HG02642 (cell line): ENCODE measurements around the gene TBL1Y.
"Not testable (repeated sequence)": the region's sequence is repeated elsewhere in the genome, so short reads cannot be mapped to it uniquely, and the experiment has no call there.

ENCODE experiments used
- ATAC-seq: cut with Tn5 transposase; IDR thresholded peaks from one replicate; pipeline ENCODE4 v1.9.1; 2021; ENCODE audit warnings: mild to moderate bottlenecking; ENCODE audit not compliant: unreplicated experiment, poor library complexity

Gene TBL1Y

GRCh38 chrY:7052461-7052860 lies 142.0 kb downstream of the TBL1Y start:
- not testable (repeated sequence) for ATAC-seq

GRCh38 chrY:7056886-7057285 lies 146.4 kb downstream of the TBL1Y start:
- ATAC-seq: no peak

DNA sequence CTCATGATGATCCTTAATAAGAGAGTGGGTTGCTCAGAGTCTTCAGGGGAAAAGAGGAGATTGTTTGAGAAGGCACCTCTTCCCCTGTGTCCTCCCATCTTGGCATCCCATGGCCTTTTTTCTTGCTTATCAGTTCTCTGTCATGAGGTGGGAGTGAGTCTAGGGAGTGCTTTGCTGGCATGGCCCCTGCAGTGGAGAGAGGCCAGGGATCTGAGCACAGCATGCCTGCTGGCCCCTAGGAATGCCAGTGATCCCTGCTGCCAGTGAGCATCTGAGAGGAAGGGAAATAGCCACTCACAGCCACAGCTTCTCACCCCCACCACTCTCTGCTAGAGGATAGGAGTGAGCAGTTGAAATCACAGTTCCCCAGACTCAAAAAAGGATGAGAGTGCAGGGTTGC lies 168.2 kb downstream of the TBL1Y start:
- ATAC-seq: no peak

GRCh38 chrY:7080548-7080947 lies 170.1 kb downstream of the TBL1Y start:
- ATAC-seq: not testable (repeated sequence)

DNA sequence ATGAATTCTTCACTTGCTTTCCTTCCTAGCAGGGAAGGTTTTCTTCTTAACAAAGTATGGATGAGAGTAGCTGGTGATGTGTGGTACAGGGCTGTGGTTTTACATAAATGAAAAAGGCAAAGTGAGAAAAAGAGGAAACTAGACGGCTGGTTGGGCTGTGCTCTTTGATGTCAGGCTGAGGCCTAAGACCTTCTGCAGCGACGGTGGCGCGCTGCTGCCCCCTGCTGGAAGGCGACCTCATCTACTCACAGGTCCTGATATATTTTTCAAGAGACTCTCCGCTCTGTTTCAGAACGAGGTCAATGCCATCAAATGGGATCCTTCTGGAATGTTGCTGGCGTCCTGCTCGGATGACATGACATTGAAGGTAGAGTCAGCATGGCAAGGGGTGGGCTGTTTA lies 175.1 kb downstream of the TBL1Y start:
- ATAC-seq: peak; percentile 86

DNA sequence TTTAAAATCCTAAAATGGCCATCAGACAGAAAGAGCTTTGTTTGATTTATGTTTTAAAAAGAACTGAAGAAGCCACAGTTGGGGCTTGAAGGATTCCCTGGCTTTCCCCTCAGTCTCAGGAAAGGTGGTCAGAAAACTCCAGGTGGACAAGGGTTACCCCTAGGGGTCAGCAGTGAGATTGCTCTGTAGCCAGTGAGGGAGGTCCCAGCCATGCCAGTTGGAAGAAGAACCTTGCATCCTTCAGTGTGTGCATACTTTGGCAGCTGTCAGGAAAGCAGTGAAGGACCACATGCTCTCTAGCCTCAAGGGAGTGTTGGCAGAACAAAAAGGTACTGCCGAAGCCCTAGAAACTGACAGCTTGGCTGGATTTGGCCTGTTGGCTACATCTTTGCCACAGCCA lies 182.3 kb downstream of the TBL1Y start:
- ATAC-seq: no peak

DNA sequence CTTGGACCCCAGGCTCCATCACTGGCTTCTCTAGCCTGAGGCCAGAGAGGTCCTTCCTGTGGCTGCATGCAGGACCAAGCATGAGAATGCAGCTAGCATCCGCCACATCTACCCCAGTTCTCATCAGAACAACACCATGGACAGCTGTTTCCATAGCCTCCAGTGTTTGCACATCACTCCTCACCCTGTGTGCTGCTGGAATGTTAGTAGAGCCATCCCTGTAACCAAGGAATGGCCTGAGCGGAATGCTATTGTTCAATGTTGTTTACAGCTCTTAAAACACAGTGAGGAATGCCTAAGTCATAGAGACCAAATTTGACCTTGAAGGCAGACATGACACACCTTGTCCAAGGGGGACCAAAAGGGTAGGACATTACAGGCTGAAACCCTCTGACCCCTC lies 183.9 kb downstream of the TBL1Y start:
- no peak for ATAC-seq

DNA sequence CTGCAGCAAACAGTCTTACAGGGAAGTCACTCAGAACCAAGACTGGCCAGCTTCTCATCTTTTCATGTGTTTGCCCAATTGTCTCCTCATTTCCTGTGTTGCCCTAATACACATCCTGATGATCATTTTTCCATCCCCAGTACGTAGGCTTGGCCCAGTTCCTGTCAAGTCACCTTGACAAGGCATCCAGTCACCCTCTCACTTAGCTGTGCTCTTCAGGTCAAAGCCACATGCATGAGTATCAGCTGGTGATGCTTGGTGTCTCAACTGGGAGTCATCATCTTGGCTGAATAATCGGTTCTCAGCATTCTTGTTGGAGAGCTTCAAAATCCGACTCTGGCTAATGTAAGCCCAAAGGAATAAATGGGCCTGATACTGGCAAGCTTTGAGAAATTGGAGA lies 186.5 kb downstream of the TBL1Y start:
- no peak for ATAC-seq

- no peak for ATAC-seq
These were observed 189.2 kb downstream of the TBL1Y start for GRCh38 chrY:7099742-7100141.

- no peak for ATAC-seq
These were observed 192.2 kb downstream of the TBL1Y start for GRCh38 chrY:7102680-7103079.

- no peak for ATAC-seq
These were observed 196.7 kb downstream of the TBL1Y start for GRCh38 chrY:7107179-7107578.

DNA sequence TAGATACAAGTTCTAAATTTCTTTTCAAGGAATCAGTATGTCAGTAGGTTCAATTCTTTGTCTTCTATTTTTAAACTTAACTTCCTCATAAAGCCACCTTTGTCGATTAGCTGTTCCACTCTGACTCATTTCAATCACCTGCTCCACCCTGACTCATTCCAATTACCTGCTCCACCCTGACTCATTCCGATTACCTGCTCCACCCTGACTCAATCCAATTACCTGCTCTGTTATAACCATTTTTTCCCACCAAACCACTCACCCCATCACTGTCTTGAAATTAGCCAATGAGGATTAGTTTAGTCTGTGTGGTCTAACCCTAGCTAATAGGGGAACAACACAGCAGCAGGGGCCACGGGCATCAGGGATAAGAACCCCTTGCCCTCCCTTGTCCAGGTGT lies 199.6 kb downstream of the TBL1Y start:
- ATAC-seq: no peak

DNA sequence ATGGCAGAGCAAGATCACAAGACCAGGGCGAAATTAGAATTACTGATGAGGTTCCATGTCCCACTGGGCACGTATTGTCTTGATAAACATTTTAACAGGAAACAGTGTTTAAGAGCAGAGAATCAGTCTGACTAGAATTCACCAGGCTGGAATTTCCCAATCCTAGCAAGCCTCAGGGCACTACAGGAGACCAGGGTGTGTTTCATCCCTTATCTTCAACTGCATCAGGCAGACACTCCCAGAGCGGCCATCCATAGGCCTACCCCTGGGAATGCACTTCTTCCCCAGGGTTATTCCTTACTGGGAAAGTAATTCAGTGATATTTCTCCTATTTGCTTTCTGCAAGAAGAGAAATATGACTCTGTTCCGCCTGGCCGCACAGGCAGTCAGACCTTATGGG lies 205.4 kb downstream of the TBL1Y start:
- ATAC-seq: no peak

DNA sequence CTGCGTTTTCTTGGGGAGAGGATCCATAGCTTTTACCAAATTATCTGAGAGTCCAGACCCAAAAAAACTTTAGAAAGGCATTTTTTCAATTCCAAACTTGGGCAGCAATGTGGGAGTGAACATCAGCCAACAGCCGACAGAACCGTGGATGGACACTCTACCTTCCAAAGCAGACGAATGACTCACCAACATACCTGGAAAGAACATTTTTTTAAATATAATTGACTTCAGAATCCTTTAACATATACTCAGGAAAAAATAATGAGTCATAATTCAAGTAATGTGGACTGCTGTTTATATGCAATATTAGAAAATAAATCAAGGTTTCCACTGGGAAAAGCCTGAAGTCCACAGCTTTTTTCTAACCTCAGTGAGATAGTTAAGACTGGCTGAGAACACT lies 211.7 kb downstream of the TBL1Y start:
- ATAC-seq: no peak

DNA sequence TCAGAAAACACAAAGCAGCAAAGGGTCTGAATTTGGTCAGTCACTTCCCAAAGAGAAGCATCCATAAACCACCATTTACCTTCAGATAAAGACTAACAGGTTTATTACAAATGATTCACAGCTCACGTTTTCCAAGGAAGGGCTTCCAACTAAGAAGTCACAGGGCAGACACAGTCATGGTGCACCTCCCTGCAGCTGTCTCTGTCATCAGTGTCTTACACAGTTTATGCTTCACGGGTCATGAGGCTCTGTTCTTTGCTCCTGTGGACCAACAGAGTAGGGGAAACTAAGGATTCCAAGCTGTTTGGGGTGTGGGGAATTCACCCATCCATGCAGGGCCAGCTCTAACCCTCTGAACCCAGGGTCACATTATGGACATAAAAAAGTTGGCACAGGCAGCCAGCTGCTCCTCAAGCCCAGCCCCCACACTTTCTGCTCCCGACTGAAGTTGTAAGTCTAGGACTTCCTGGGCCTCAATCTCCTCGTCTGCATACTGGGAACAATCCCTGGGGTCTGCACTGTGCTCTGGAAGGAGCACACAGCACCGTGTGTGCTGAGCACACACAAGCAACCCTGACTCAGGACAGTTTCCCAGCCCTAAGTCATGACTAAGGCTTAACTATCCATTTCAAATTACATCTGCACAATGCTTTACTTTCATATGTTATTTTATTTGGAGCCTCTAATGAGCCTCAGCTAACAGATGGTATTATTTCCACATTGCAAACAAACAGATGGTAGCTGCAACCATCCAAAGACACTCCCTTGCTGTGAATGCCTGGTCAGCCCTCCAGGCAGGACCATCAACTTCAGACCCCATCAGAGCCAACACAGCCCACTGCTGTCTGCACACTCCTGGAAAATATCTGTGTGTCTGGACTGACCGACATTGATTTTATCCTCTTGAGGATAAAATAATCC lies 214.9 kb downstream of the TBL1Y start:
- ATAC-seq: no peak

GRCh38 chrY:7128211-7128610 lies 217.7 kb downstream of the TBL1Y start:
- ATAC-seq: no peak
